Measurements from ENCODE around the gene OLA1. TPM values are rescaled to one million over a fixed set of nuclear protein-coding genes. Genes with fewer than 3 reads are reported as not detected.

The OLA1 gene
- total and polyA plus RNA-seq, 2 of the 13 experiments (the other 11 are each of a cell fraction or from before 2014, with no cell fraction given): 153 to 241 TPM

- TF ChIP-seq NFIB (CRISPR knock-in tag; IDR thresholded peaks at IDR 0.05; ENCODE audit: borderline replicate concordance) (no peak), ZNF143 (CRISPR knock-in tag; IDR thresholded peaks at IDR 0.05) (no peak), NPAS2 (CRISPR knock-in tag; IDR thresholded peaks at IDR 0.05; ENCODE audit: borderline replicate concordance) (no peak)
These were observed 171.4 kb downstream of the OLA1 start (continued) for GRCh38 chr2:174076975-174077374.

GRCh38 chr2:174076040-174076439, 172.3 kb downstream of the OLA1 start:
- Histone ChIP-seq H2AFZ (ENCODE audit: low read length) (no peak overlapping the region), H3K27ac (ENCODE audit: extremely low read length, insufficient read depth, low read length) (no peak overlapping the region), H4K20me1 (ENCODE audit: insufficient read depth, low read length) (no peaks in the 10 kb centered on the region), H3K4me2 (ENCODE audit: low read depth, low read length) (no peak overlapping the region), H3K36me3 (replicated peaks in 1 of 2; ENCODE audit: control insufficient read depth in 1 of 2, insufficient read depth in 2 of 2, low read length in 2 of 2) (peaks cover 6 to 33% of the 10 kb centered on the region in 2 experiments; a peak in 4 of 5 replicates), H3K9me3 (ENCODE audit: low read length) (no peaks in the 10 kb centered on the region), H3K9ac (ENCODE audit: insufficient read depth, low read depth, low read length) (no peak overlapping the region), H3K4me1 (ENCODE audit: insufficient read depth, low read length) (no peaks in the 10 kb centered on the region), H3K4me3 (replicated peaks in 1 of 3; ENCODE audit: insufficient read depth in 1 of 3, low read depth in 2 of 3, low read length in 3 of 3) (no peak overlapping the region), H3K79me2 (ENCODE audit: insufficient read depth, low read length) (no peaks in the 10 kb centered on the region), H3K27me3 (ENCODE audit: control insufficient read depth in 1 of 2, insufficient read depth in 2 of 2, low read length in 2 of 2) (no peaks in the 10 kb centered on the region)
- TF ChIP-seq KAT7 (CRISPR knock-in tag; IDR thresholded peaks at IDR 0.05; ENCODE audit: borderline replicate concordance) (no peak), RARG (CRISPR knock-in tag; IDR thresholded peaks at IDR 0.05; ENCODE audit: low read depth) (no peak), THYN1 (CRISPR knock-in tag; IDR thresholded peaks at IDR 0.05; ENCODE audit: borderline replicate concordance, low read depth) (no peak), TP53 (CRISPR knock-in tag; conservative IDR thresholded peaks at IDR 0.05) (no peak), NCOR1 (IDR thresholded peaks at IDR 0.05; ENCODE audit: borderline replicate concordance, low read length) (no peak), LRRFIP1 (CRISPR knock-in tag; conservative IDR thresholded peaks at IDR 0.05) (no peak), ZNF296 (CRISPR knock-in tag; conservative IDR thresholded peaks at IDR 0.05) (no peak), ZFP36L2 (CRISPR knock-in tag; IDR thresholded peaks at IDR 0.05) (no peak), CENPT (CRISPR knock-in tag; IDR thresholded peaks at IDR 0.05; ENCODE audit: low read depth) (no peak), ZBTB38 (CRISPR knock-in tag; IDR thresholded peaks at IDR 0.05) (no peak), STAG1 (CRISPR knock-in tag; IDR thresholded peaks at IDR 0.05) (peak; percentile 13; the same call in 1 of the 2 replicates), RBM22 (optimal IDR thresholded peaks at IDR 0.05; ENCODE audit: low read length) (peak; percentile 70), MBD4 (IDR thresholded peaks at IDR 0.05; ENCODE audit: borderline replicate concordance, low read length) (no peak), SOX5 (CRISPR knock-in tag; IDR thresholded peaks at IDR 0.05; ENCODE audit: borderline replicate concordance) (no peak)
- TF ChIP-seq, protein P1, sequence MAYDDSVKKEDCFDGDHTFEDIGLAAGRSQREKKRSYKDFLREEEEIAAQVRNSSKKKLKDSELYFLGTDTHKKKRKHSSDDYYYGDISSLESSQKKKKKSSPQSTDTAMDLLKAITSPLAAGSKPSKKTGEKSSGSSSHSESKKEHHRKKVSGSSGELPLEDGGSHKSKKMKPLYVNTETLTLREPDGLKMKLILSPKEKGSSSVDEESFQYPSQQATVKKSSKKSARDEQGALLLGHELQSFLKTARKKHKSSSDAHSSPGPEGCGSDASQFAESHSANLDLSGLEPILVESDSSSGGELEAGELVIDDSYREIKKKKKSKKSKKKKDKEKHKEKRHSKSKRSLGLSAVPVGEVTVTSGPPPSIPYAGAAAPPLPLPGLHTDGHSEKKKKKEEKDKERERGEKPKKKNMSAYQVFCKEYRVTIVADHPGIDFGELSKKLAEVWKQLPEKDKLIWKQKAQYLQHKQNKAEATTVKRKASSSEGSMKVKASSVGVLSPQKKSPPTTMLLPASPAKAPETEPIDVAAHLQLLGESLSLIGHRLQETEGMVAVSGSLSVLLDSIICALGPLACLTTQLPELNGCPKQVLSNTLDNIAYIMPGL (CRISPR knock-in tag; IDR thresholded peaks at IDR 0.05; ENCODE audit: borderline replicate concordance in 1 of 2, low read depth in 1 of 2): no peak
- BruUV-seq (replicated peaks): no TSS peak
- intact Hi-C loops (cut with micrococcal nuclease; ENCODE audit: unreplicated experiment) (no loop called here), in situ Hi-C loops (cut with HindIII; ENCODE audit: extremely low pct_ligation_motif_present, low pct_unique_long_range_greater_than_20kb) (no loop called here)
- CTCF ChIA-PET (ENCODE audit: low intra/inter-chr PET ratio, low total read pairs): no interaction called here
- DNase-seq (ENCODE audit: low spot score): no peak
- 96% methylated on average over 2 of the region's 2 CpGs for WGBS (ENCODE audit: low lambda C conversion rate)
- FAIRE-seq: no peak
- POLR2A ChIA-PET: no interaction called here
- no peak for ATAC-seq

Data from HepG2 (cell line).